Bronchial epithelial cell (primary cell): ENCODE results near the gene DFFB. TPM values are rescaled to one million over a fixed set of nuclear protein-coding genes. Genes with fewer than 3 reads are reported as not detected.

Experiments used
- DNase-seq: peaks from one replicate; pipeline ENCODE4 v3.0.0-alpha.2; 2010; ENCODE audit warnings: low read depth
- FAIRE-seq: peaks from 2 replicates; lab custom pipeline; 2011; peaks lifted over from hg19 to GRCh38; lab: Jason Lieb, UNC
- H3K27me3 ChIP-seq: 2 replicates; pipeline ENCODE4 v1.5.1; 2011; ENCODE audit warnings: low read length; ENCODE audit not compliant: control insufficient read depth, insufficient read depth
- H3K36me3 ChIP-seq: 2 replicates; pipeline ENCODE4 v1.5.1; 2011; ENCODE audit warnings: low read length; ENCODE audit not compliant: control insufficient read depth, insufficient read depth
- H3K4me3 ChIP-seq: 2 replicates; pipeline ENCODE4 v1.5.1; 2011; ENCODE audit warnings: mild to moderate bottlenecking, low read depth, low read length, control low read depth
- total RNA-seq: library from RNA; depleted of rRNA; stranded (reverse); fragments of >200 nt; gene quantifications from 2 replicates; pipeline ENCODE4 v1.2.1, GENCODE V29; 2014
- TF ChIP-seq, protein P1 (sequence below): IDR thresholded peaks from 2 replicates; pipeline ENCODE4 v1.5.1; 2011; ENCODE audit warnings: mild to moderate bottlenecking, moderate library complexity, low read length, control low read depth, inconsistent platforms; ENCODE audit not compliant: insufficient read depth, severe bottlenecking

DFFB gene
- total RNA-seq, 1 donor from 2014 or later, result 3.9 TPM

DNA sequence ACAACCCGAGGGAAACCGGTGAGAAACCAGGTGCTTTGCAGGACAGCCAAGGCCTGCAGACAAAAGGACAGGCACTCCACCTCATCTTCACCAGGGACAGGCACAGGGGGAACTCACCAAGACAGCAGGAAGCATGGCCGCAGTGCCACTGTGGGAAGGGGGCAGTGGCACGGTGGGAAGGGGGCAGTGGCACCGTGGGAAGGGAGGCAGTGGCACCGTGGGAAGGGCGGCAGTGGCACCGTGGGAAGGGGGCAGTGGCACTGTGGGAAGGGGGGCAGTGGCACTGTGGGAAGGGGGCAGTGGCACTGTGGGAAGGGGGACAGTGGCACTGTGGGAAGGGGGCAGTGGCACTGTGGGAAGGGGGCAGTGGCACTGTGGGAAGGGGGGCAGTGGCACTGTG lies 32.6 kb upstream of the DFFB start:
- Histone ChIP-seq H3K36me3 (peaks cover 20% of the 10 kb centered on the region), H3K4me3 (no peak overlapping the region), H3K27me3 (no peaks in the 10 kb centered on the region)
- FAIRE-seq (no peak), DNase-seq (no peak)
- TF ChIP-seq, protein P1, sequence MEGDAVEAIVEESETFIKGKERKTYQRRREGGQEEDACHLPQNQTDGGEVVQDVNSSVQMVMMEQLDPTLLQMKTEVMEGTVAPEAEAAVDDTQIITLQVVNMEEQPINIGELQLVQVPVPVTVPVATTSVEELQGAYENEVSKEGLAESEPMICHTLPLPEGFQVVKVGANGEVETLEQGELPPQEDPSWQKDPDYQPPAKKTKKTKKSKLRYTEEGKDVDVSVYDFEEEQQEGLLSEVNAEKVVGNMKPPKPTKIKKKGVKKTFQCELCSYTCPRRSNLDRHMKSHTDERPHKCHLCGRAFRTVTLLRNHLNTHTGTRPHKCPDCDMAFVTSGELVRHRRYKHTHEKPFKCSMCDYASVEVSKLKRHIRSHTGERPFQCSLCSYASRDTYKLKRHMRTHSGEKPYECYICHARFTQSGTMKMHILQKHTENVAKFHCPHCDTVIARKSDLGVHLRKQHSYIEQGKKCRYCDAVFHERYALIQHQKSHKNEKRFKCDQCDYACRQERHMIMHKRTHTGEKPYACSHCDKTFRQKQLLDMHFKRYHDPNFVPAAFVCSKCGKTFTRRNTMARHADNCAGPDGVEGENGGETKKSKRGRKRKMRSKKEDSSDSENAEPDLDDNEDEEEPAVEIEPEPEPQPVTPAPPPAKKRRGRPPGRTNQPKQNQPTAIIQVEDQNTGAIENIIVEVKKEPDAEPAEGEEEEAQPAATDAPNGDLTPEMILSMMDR, result no peak

- peak; percentile 87 for FAIRE-seq
- Histone ChIP-seq H3K27me3 (no peaks in the 10 kb centered on the region), H3K36me3 (peaks cover 20% of the 10 kb centered on the region), H3K4me3 (no peak overlapping the region)
- TF ChIP-seq, protein P1, result no peak
- DNase-seq, result no peak
Measured at GRCh38 chr1:3825356-3825755, 31.9 kb upstream of the DFFB start.

- Histone ChIP-seq H3K27me3 (no peaks in the 10 kb centered on the region), H3K4me3 (no peak overlapping the region), H3K36me3 (peaks cover 20% of the 10 kb centered on the region)
- FAIRE-seq (no peak), DNase-seq (no peak)
- TF ChIP-seq, protein P1, result no peak
Measured at GRCh38 chr1:3827813-3828307, 29.4 kb upstream of the DFFB start.

GRCh38 chr1:3828391-3828790 lies 28.9 kb upstream of the DFFB start:
- FAIRE-seq (no peak), DNase-seq (no peak)
- Histone ChIP-seq H3K27me3 (no peaks in the 10 kb centered on the region), H3K4me3 (no peak overlapping the region), H3K36me3 (peaks cover 16% of the 10 kb centered on the region)
- TF ChIP-seq, protein P1, result no peak

DNA sequence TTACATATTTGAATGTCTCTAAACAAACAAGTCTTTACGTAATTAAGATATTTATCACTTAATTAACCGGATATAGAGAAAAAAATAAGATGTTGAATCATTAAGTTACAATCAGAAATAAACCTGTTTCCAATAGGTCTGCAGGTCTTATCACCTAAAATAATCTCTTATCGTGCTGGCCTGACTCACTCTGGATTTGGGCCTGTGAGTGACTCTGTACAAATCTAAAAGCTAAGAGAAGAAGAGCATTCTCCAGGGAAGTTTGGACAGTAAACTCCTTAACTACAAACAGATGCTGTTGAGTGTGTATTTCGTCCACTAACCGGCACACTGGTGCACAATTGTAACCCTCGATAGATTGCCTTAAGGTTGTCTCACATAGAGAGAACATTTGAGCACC lies 25.6 kb upstream of the DFFB start:
- H3K4me3 ChIP-seq, result no peak overlapping the region
- no peaks in the 10 kb centered on the region for H3K27me3 ChIP-seq
- H3K36me3 ChIP-seq, result peaks cover 17% of the 10 kb centered on the region
- DNase-seq (no peak), FAIRE-seq (no peak)
- TF ChIP-seq, protein P1, result no peak

GRCh38 chr1:3834701-3835100 lies 22.6 kb upstream of the DFFB start:
- Histone ChIP-seq H3K27me3 (no peaks in the 10 kb centered on the region), H3K4me3 (no peak overlapping the region), H3K36me3 (peaks cover 26% of the 10 kb centered on the region)
- FAIRE-seq (no peak), DNase-seq (no peak)
- TF ChIP-seq, protein P1, result no peak
